GM21825 (cell line): ENCODE data around the gene ADCYAP1R1.
A peak's percentile ranks its signal among the peaks of the same experiment; 100 is the strongest.
"Not testable (repeated sequence)": the region's sequence is repeated elsewhere in the genome, so short reads cannot be mapped to it uniquely, and the experiment has no call there.

Source experiments
- ATAC-seq: cut with Tn5 transposase; IDR thresholded peaks from one replicate; pipeline ENCODE4 v1.9.1; 2021; ENCODE audit warnings: mild to moderate bottlenecking, moderate library complexity; ENCODE audit not compliant: unreplicated experiment

Gene ADCYAP1R1

DNA sequence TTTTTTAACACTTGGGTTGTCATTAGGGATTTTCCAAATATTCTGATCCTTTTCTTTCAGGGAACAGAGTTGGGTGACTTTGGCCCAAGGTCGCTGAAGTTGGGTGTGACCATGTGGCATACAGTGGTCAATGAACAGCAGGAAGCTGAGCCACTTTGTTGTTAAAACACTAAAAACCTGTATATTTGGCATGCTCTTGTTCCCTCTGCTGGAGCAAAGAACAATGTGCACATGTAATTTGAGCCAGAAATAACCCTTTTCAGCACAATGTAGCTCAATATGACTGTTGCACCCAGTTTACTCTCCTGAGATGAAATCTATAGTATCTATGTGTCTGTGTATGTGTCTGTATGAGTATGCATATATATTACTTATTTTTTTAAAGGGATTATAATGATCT, 74.9 kb downstream of the ADCYAP1R1 start:
- no peak for ATAC-seq

DNA sequence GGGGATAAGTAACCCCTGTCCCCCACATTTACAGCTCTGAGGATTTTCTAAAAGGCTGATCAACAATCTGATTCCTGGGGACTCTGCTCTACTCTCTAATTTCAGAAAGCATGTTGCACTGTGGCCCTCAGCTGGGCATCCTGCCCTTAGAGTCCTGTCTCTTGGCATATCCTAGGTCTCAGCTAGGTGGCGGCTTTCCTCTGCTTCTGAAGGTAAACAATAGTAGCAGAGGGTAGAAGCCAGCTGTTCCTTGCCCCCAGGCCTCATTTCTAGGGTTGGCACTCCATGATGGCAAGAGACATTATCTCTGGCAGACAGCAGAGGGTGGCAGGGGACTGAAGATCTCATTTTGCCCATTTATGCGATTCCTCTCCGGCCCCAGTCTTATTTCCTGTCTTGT, 77.0 kb downstream of the ADCYAP1R1 start:
- ATAC-seq = no peak

DNA sequence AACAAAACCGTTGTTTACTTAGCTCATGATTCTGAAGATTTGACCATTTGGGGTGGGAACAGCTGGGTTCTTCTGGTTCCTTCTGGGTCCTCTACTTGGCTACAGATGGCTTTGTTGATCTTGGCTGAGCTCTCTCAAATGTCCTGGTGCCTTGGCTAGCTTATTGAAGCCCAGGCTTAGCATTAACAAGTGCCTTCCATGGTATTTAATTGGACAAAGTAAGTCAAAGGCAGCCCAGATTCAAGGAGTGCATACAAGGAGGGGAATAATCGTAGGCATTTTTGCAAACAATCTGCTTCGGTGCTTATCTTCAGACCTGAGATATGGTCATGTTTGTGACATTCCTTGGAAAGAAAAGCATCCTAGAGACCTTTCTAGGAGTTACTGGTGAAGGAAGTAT, 81.4 kb downstream of the ADCYAP1R1 start:
- no peak for ATAC-seq

DNA sequence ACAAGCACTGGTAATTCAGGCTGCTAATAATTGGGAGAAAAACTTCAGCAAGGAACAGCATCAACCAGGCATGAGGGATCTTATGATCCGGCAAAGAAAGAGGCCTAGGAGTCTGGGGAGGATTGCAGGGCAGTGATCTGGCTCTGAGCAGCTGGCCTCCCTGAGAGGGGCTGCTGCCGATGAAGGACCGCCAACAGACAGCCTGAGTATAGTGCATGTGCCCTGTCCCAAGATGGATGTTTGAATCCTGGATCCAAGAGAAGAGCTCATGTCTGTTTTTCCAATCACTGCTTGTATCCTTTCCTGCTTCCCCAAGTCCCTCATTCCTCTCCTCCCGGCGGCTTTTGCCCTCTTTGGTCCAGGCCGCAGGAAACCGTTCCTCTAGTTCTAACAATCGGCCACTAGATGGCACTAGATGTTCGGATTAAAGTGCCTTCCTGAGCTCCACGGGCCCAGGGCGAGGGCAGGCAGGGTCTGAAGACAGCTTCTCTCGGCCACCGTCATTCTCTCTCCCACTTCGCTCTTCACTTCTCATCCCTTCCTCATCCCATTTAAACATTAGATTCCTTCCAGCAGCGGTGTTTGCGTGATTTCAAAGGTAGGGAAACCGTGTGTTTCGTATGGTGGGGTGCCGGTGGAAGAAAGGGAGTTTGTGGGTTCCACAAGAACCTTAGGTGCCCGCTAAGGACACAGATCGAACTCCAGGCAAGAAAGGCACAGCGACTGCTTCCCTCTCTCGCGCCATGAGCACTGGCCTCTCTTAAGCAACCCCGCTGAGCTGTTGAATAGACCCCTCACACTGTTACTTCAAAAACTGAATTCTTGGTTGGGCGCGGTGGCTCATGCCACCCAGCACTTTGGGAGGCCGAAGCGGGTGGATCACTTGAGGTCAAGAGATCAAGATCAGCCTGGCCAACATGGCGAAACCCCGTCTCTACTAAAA, 82.4 kb downstream of the ADCYAP1R1 start:
- peak; percentile 93 for ATAC-seq

DNA sequence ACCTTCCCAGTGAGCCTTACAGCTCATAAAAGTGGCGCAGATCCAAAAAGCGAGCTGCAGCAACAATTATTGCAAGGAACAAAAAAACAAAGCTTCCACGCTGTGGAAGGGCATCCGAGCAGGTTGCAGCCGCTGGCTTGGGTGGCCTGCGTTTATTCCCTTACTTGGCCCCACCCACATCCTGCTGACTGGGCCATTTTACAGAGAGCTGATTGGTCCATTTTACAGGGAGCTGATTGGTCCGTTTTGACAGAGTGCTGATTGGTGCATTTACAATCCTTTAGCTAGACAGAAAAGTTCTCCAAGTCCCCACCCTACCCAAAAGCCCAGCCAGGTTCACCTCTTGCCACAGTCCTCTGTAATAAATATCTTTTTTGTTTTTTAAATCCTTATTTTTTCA, 85.1 kb downstream of the ADCYAP1R1 start:
- ATAC-seq = no peak

DNA sequence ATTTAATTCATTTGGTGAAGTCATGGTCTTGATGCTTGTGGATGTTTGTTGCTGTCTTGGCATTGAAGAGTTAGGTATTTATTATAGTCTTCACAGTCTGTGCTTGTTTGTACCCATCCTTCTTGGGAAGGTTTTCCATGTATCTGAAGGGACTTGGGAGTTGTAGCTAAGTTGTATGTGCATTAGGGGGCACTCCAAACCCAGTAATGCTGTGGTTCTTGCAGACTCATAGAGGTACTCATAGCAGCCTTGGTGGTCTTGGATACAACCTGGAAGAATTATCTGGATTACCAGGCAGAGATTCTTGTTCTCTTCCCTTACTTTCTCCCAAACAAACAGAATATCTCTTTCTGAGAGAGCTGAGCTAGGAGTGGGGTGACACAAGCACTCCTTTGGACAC, 93.2 kb downstream of the ADCYAP1R1 start:
- no peak for ATAC-seq

DNA sequence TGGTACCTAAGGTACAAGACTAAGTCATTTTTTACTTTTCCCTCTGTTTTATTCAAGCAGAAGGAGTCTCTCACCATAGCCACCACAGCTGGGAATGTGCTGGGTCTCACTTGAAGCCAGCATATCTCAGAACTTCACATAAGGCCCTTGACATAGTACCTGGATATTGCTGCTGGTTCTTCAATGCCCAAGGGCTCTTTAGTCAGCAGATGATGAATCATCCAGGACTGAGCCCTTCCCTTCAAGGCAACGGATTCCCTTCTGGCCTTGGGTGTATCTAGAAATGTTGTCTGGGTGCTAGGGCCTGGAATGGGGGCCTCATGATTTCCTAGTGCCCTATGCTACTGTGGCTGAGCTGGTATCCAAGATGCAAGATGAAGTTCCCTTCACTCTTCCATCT, 93.9 kb downstream of the ADCYAP1R1 start:
- ATAC-seq = no peak

DNA sequence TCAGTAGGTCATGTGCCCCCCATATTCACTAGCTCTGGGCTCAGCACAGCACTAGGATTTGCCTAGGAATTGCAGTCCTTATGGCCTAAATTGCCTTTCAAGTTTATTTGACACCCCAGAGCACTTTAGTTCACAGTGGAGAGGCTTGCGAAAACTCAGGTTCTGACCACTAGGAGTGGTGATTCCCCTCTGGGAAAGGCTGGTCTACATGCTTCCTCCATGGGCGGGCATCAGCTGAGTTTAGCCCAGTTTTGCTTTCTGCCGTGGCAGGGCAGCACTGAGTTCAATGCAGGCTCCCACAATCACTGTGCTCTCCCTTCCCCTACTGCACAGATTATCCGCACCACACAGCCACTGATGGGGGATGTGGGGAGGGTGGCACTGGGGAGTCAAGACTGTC, 94.4 kb downstream of the ADCYAP1R1 start:
- no peak for ATAC-seq

DNA sequence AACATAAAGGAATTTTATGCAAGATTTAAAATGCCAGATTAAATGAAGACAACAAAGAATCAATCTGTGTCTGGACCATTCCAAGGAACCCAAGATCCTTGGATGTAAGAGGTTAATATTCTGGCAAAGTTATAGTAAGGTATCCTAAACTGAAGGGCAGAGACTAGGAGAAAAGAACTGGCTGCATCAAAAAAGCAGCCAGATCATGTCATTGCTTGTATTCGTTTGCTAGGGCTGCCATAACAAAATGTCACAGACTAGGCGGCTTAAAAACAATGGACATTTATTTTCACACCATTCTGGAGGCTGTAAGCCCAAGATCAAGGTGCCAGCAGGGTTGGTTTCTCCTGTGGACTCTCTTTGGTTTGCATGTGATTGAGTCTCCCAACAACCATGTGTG, 99.7 kb downstream of the ADCYAP1R1 start:
- ATAC-seq = no peak

DNA sequence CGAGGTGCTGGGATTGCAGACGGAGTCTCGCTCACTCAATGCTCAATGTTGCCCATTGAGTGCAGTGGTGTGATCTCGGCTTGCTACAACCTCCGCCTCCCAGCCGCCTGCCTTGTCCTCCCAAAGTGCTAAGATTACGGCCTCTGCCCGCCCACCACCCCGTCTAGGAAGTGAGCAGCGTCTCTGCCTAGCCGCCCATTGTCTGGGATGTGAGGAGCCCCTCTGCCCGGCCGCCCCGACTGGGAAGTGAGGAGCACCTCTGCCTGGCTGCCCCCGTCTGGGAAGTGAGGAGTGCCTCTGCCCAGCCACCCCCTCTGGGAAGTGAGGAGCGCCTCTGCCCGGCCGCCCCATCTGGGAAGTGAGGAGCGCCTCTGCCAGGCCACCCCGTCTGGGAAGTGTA, 101.2 kb downstream of the ADCYAP1R1 start:
- not testable (repeated sequence) for ATAC-seq

DNA sequence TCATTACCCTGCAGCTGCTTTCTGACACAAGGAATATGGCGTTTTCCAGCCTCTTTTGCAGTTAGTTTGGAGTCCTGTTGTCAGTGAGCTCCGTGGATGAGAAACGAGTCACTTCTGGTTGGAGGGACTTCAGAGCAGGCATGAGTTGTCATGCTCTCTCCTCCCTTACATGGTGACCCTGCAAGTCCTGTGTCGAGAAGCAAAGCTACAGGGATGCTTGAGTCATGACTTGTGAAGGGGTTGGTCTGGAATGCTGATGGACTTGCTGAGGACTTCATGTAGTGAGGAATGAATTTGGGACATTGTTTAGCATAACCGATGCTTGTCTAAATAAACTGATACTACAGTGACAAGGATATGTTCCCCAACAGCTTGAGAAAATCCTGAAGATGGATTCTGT, 108.8 kb downstream of the ADCYAP1R1 start:
- no peak for ATAC-seq
